Glutamatergic neuron (in vitro differentiated cells): ENCODE measurements around the gene CCDC85A. TPM values are rescaled to one million over a fixed set of nuclear protein-coding genes. Genes with fewer than 3 reads are reported as not detected.

Experiments
- DNase-seq: peaks from one replicate; pipeline ENCODE4 v3.0.0; 2022
- H3K27ac Mint-ChIP-seq: one replicate; pipeline ENCODE4 v1.8.0; 2020; ENCODE audit warnings: mild to moderate bottlenecking, mixed read lengths, inconsistent platforms; ENCODE audit not compliant: unreplicated experiment
- H3K27me3 Mint-ChIP-seq: one replicate; pipeline ENCODE4 v1.8.0; 2020; ENCODE audit warnings: mild to moderate bottlenecking, moderate library complexity, mixed read lengths, inconsistent platforms; ENCODE audit not compliant: unreplicated experiment
- H3K36me3 Mint-ChIP-seq: one replicate; pipeline ENCODE4 v1.8.0; 2020; ENCODE audit warnings: mild to moderate bottlenecking, mixed read lengths, inconsistent platforms; ENCODE audit not compliant: unreplicated experiment
- H3K4me1 Mint-ChIP-seq: one replicate; pipeline ENCODE4 v1.8.0; 2020; ENCODE audit warnings: mild to moderate bottlenecking, low read depth, mixed read lengths, inconsistent platforms; ENCODE audit not compliant: unreplicated experiment
- H3K4me3 Mint-ChIP-seq: one replicate; pipeline ENCODE4 v1.8.0; 2020; ENCODE audit warnings: mild to moderate bottlenecking, mixed read lengths, inconsistent platforms; ENCODE audit not compliant: unreplicated experiment
- H3K9me3 Mint-ChIP-seq: one replicate; pipeline ENCODE4 v1.8.0; 2020; ENCODE audit warnings: mild to moderate bottlenecking, moderate library complexity, mixed read lengths, inconsistent platforms; ENCODE audit not compliant: unreplicated experiment
- total RNA-seq: library from RNA; stranded (reverse); fragmentation: NEBNext Ultra II Directional; extraction: Animal tissue kit (Norgen Biotek cat#: 25700); gene quantifications from one replicate; pipeline ENCODE4 v1.2.1, GENCODE V29; 2021; ENCODE audit not compliant: unreplicated experiment
- TF ChIP-seq, protein P1 (sequence below): fragments of 200-600 bp; sonication (generic); IDR thresholded peaks from one replicate; pipeline ENCODE4 v1.5.0; 2021; ENCODE audit not compliant: partially characterized antibody, unreplicated experiment

CCDC85A gene
- total RNA-seq, 1 donor from 2014 or later: 12.1 TPM

DNA sequence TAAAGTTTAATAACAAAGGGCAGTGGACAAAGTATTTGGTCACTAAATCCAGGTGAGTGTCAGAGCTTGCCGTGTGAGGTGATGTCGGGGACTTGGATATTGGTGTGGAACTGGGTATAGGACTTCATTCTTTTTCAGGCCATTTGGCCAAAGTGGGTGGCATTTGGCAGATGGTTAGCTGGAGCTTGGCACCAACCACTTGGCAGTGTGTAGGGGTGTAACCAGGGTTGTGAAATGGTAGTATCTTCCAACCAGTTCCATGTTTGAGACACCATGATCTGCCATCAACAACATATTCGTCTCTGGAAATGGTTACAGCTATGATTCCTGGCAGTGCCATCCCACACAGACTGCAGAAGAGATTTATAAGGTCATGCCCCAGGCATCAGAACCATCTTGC, 113.9 kb downstream of the CCDC85A start:
- no peaks in the 10 kb centered on the region for H3K9me3 Mint-ChIP-seq
- DNase-seq: no peak
- H3K27ac Mint-ChIP-seq: no peak overlapping the region
- TF ChIP-seq, protein P1, sequence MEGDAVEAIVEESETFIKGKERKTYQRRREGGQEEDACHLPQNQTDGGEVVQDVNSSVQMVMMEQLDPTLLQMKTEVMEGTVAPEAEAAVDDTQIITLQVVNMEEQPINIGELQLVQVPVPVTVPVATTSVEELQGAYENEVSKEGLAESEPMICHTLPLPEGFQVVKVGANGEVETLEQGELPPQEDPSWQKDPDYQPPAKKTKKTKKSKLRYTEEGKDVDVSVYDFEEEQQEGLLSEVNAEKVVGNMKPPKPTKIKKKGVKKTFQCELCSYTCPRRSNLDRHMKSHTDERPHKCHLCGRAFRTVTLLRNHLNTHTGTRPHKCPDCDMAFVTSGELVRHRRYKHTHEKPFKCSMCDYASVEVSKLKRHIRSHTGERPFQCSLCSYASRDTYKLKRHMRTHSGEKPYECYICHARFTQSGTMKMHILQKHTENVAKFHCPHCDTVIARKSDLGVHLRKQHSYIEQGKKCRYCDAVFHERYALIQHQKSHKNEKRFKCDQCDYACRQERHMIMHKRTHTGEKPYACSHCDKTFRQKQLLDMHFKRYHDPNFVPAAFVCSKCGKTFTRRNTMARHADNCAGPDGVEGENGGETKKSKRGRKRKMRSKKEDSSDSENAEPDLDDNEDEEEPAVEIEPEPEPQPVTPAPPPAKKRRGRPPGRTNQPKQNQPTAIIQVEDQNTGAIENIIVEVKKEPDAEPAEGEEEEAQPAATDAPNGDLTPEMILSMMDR: no peak
- no peak overlapping the region for H3K4me3 Mint-ChIP-seq
- H3K27me3 Mint-ChIP-seq: peaks cover 3% of the 10 kb centered on the region
- H3K4me1 Mint-ChIP-seq: peaks cover 3% of the 10 kb centered on the region
- no peaks in the 10 kb centered on the region for H3K36me3 Mint-ChIP-seq

DNA sequence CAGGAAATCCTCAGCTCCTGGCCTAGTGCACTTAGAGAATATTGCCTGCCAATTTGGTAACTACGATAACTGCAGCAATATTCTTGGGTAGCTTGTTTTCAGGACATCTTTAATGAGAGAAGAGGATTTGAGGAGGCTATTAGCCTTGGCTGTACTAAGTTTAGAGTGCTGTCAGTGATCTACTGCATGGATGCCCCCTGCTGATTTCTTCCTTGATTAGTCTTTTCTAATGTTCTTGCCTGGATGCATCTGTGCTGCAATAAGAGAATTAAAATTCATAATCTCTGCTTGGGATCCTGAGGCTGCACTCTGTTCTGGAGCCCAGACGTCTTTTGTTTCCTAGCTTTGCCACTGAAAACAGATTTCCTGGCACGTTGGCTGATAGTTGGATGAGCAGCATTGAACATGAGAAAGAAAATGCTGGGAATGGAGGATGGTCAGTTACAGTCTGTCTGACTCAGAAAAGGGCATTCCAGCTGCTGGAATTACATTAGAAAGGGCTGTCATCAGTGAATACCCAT, 115.4 kb downstream of the CCDC85A start:
- no peak for DNase-seq
- Mint-ChIP-seq H3K9me3 (no peaks in the 10 kb centered on the region), H3K4me1 (peaks cover 3% of the 10 kb centered on the region), H3K36me3 (no peaks in the 10 kb centered on the region), H3K27ac (no peak overlapping the region), H3K4me3 (no peak overlapping the region), H3K27me3 (peaks cover 3% of the 10 kb centered on the region)
- TF ChIP-seq, protein P1: no peak

DNA sequence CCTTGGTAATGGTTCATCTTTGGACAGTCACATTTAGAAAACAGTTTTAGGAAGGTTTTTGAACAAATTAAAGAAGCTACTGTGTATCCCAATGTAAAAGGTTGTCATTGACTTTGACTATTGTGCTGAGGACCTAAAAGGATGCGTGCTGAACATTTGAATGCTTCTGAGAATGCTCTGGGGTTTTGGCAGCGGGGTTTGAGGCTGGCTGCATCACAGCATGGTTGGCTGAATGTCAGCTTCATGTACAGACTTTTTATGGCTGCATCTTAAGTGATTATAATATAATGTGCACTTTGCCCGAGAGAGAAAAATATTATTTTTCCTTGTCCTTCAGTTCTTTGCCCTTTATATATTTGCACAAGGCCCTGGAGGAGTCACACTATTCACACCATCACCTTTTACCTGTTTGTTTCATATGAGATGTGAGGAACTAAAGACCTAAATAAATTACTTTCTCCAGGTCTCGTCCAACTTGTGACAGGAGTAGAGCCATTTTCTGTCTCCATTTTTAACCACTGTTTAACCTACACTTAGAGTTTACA, 125.9 kb downstream of the CCDC85A start:
- Mint-ChIP-seq H3K36me3 (no peaks in the 10 kb centered on the region), H3K27me3 (peaks cover 3% of the 10 kb centered on the region), H3K27ac (no peak overlapping the region), H3K9me3 (no peaks in the 10 kb centered on the region), H3K4me3 (no peak overlapping the region), H3K4me1 (peaks cover 9% of the 10 kb centered on the region)
- no peak for DNase-seq
- TF ChIP-seq, protein P1: no peak

DNA sequence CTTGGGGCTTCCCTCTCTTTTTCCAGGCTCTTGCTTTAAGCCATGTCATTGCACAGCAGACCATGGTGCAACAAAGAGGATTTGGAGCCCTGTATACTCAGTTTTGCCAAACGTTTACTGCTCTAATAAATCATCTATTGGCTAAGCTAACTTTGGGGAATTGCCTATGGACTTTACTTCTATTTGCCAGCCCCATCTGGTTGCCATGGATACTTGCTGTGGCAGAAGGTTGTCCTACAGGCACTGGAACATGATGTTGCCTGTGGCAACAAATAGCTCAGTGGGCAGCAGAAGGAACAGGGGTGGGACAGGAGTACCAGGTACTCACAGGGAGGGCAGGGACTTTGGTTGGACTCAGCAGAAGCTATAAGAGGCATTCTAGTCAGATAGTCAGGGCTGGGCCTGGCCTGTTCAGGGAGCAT, 129.7 kb downstream of the CCDC85A start:
- Mint-ChIP-seq H3K27ac (no peak overlapping the region), H3K27me3 (peaks cover 3% of the 10 kb centered on the region), H3K36me3 (no peaks in the 10 kb centered on the region), H3K9me3 (no peaks in the 10 kb centered on the region), H3K4me1 (peaks cover 12% of the 10 kb centered on the region), H3K4me3 (no peak overlapping the region)
- TF ChIP-seq, protein P1: no peak
- DNase-seq: no peak

DNA sequence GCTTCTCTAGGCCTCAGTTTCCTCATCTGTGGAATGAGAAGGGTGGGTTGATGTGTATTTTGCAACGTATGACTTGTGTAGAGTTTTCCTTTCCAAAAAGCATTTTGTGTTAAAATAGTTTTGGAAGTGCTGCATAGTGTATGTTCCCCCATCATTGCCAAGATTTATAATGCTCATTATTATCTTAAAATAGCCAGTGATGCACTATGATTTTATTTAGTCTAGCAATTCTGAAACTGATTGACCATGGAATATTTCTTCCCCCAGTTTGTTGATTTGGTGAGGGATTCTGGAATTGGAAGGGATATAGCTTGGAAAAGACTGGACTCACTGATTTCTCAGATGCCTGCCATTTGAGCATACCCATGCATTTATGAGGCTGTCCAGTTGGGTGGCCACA, 130.6 kb downstream of the CCDC85A start:
- H3K27me3 Mint-ChIP-seq: peaks cover 3% of the 10 kb centered on the region
- peaks cover 12% of the 10 kb centered on the region for H3K4me1 Mint-ChIP-seq
- TF ChIP-seq, protein P1: no peak
- DNase-seq: no peak
- no peaks in the 10 kb centered on the region for H3K36me3 Mint-ChIP-seq
- H3K9me3 Mint-ChIP-seq: no peaks in the 10 kb centered on the region
- H3K4me3 Mint-ChIP-seq: no peak overlapping the region
- no peak overlapping the region for H3K27ac Mint-ChIP-seq
